ENCODE measurements around the gene ZFYVE21.
"Not testable (repeated sequence)": the region's sequence is repeated elsewhere in the genome, so short reads cannot be mapped to it uniquely, and the experiment has no call there.

Gene ZFYVE21

GRCh38 chr14:103762036-103762435 lies 46.4 kb downstream of the ZFYVE21 start:
- DNase-seq (ENCODE audit: low read depth in 1 of 2, low spot score in 1 of 2) = no peak

DNA sequence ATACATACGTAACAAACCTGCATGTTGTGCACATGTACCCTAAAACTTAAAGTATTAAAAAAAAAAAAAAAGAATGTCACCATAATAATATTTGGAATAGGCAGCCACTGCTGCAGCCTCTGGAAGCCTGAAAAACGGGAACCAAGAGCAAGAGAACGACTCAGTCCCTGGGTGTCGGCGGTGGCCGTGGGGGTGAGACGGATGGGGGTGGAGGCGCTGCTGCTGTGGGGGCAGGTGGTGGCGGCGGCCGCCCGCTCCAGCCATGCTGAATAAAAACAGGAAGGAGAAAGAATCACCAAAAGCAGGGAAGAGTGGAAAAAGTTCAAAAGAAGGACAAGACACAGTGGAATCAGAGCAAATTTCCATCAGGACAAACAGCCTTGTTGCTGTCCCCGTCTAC lies 46.9 kb downstream of the ZFYVE21 start:
- DNase-seq (ENCODE audit: low read depth in 1 of 2, low spot score in 1 of 2) = no peak

- no peak for DNase-seq (ENCODE audit: low read depth in 1 of 2, low spot score in 1 of 2)
These were observed 48.3 kb downstream of the ZFYVE21 start for GRCh38 chr14:103763730-103764488.

DNA sequence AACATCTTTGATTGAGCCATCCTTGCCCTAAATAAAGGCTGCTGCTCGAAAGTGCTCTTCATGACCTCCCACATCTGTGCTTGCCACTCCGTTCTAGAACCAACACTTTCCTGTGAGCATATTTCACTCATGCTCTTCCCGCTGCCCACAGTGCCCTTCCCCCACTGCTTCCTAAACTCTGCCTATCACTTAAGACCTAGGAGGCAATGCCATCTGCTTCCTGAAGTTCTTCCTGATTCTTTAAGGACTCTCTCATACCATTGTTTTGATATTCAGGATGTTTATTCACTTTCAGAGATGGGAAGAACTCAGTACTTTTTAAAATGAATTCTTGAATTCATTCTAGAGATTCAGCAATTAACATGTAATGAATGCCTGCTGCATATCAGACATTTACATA lies 49.9 kb downstream of the ZFYVE21 start:
- no peak for DNase-seq (ENCODE audit: low read depth in 1 of 2, low spot score in 1 of 2)

GRCh38 chr14:103767336-103767894 lies 51.8 kb downstream of the ZFYVE21 start:
- DNase-seq (ENCODE audit: low read depth in 1 of 2, low spot score in 1 of 2) = no peak

DNA sequence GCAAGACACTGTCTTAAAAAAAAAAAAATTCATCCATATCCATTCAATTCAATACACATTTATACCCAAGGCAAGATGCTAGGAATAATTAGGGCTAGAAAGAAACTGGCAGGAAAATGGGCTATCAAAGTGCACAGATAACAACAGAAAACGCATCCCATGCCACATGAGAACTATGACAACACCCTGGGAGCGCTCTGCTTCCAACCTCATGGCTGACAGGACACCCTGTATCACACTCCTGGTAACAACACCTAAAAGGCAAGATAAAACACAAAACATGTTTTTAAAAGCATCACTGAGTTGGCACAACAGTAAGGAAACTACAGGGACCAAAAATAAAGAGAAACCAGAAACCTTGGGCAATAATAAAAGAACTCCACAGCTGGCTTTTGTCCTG lies 54.9 kb downstream of the ZFYVE21 start:
- no peak for DNase-seq (ENCODE audit: low read depth in 1 of 2, low spot score in 1 of 2)

- DNase-seq (ENCODE audit: low read depth in 1 of 2, low spot score in 1 of 2) = no peak
These were observed 55.3 kb downstream of the ZFYVE21 start for GRCh38 chr14:103770902-103771301.

- DNase-seq (ENCODE audit: low read depth in 1 of 2, low spot score in 1 of 2) = no peak
These were observed 56.6 kb downstream of the ZFYVE21 start for GRCh38 chr14:103772078-103772712.

- DNase-seq (ENCODE audit: low read depth in 1 of 2, low spot score in 1 of 2) = no peak
These were observed 57.9 kb downstream of the ZFYVE21 start for GRCh38 chr14:103773521-103773920.

DNA sequence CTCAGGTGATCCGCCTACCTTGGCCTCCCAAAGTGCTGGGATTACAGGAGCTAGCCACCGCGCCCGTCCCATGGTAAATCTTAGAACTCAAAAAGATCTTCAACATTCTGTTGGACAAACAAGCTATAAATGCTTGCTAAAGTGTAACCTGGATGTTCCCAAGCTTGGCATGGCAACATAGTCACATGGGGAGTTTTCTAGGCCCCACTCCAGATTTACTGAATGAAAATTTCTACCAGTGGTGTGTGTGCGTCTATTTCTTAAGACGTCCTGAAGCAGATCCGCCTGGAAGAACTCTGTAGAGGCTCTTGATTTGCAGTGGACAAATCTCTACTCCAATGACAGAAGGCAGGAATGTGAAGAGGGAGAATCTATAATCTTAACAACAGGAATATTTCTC lies 59.9 kb downstream of the ZFYVE21 start:
- DNase-seq (ENCODE audit: low read depth in 1 of 2, low spot score in 1 of 2) = no peak

GRCh38 chr14:103776319-103776718 lies 60.7 kb downstream of the ZFYVE21 start:
- DNase-seq (ENCODE audit: low read depth in 1 of 2, low spot score in 1 of 2) = not testable (repeated sequence)

- DNase-seq (ENCODE audit: low read depth in 1 of 2, low spot score in 1 of 2) = no peak
These were observed 66.8 kb downstream of the ZFYVE21 start for GRCh38 chr14:103782376-103782775.
